ENCODE measurements around the gene STIM2. TPM values are rescaled to one million over a fixed set of nuclear protein-coding genes. Genes with fewer than 3 reads are reported as not detected.

Gene STIM2
- total and polyA plus RNA-seq, 10 donors: 26.8 to 66.6 (median 49.1) TPM

GRCh38 chr4:27003642-27004113, 143.0 kb downstream of the STIM2 start:
- H3K36me3 ChIP-seq: peaks cover 0 to 53% (median 4%) of the 10 kb centered on the region in 6 donors
- 32 to 44% (median 39%) methylated on average over 5 of the region's 5 CpGs for WGBS, 5 donors
- intact Hi-C loops (cut with DNase I; ENCODE audit: low total_unique reads): loop anchor here (10.0 kb wide), 1 partner anchor 419 kb away; the partner anchor contains the start of gene TBC1D19
- H3K4me1 ChIP-seq: peaks cover 0 to 38% (median 16%) of the 10 kb centered on the region in 6 donors
- H3K27me3 ChIP-seq (replicated peaks in 1 of 7): no peaks in the 10 kb centered on the region
- H3K27ac ChIP-seq: peak overlapping the region in 4 of 8 donors; percentile 1 to 45 (median 12)
- H3K9me3 ChIP-seq: no peaks in the 10 kb centered on the region
- DNase-seq: no peak
- no peak overlapping the region for H3K4me3 ChIP-seq
- TF ChIP-seq CTCF (IDR thresholded peaks at IDR 0.05 in 8 of 11, conservative IDR thresholded peaks at IDR 0.05 in 3 of 11) (no peak), POLR2AphosphoS5 (IDR thresholded peaks at IDR 0.05) (no peak), POLR2A (IDR thresholded peaks at IDR 0.05) (no peak)

GRCh38 chr4:27005501-27005900, 144.9 kb downstream of the STIM2 start:
- H3K27ac ChIP-seq: no peak overlapping the region
- TF ChIP-seq CTCF (IDR thresholded peaks at IDR 0.05 in 8 of 11, conservative IDR thresholded peaks at IDR 0.05 in 3 of 11): no peak
- TF ChIP-seq POLR2AphosphoS5 (IDR thresholded peaks at IDR 0.05): no peak
- TF ChIP-seq POLR2A (IDR thresholded peaks at IDR 0.05): no peak
- H3K4me1 ChIP-seq: peaks cover 0 to 46% (median 24%) of the 10 kb centered on the region in 6 donors
- no peaks in the 10 kb centered on the region for H3K9me3 ChIP-seq
- DNase-seq: no peak
- peaks cover 0 to 61% (median 7%) of the 10 kb centered on the region in 6 donors for H3K36me3 ChIP-seq
- intact Hi-C loops (cut with DNase I; ENCODE audit: low total_unique reads): loop anchor here (5.0 to 10.0 kb wide), 2 partner anchors 143 to 421 kb away; partner anchors contain the start of genes STIM2 and TBC1D19
- no peak overlapping the region for H3K4me3 ChIP-seq
- H3K27me3 ChIP-seq (replicated peaks in 1 of 7): no peaks in the 10 kb centered on the region

- no peaks in the 10 kb centered on the region for H3K27me3 ChIP-seq (replicated peaks in 1 of 7)
- intact Hi-C loops (cut with DNase I; ENCODE audit: low total_unique reads): loop anchor here (5.0 to 10.0 kb wide), 2 partner anchors 144 to 421 kb away; partner anchors contain the start of genes STIM2 and TBC1D19
- no peak overlapping the region for H3K4me3 ChIP-seq
- no peaks in the 10 kb centered on the region for H3K9me3 ChIP-seq
- WGBS, 5 donors: 78 to 87% (median 84%) methylated on average over 10 of the region's 10 CpGs
- TF ChIP-seq CTCF (IDR thresholded peaks at IDR 0.05 in 8 of 11, conservative IDR thresholded peaks at IDR 0.05 in 3 of 11) (no peak), POLR2A (IDR thresholded peaks at IDR 0.05) (no peak), POLR2AphosphoS5 (IDR thresholded peaks at IDR 0.05) (no peak)
- H3K27ac ChIP-seq: peak overlapping the region in 3 of 8 donors; percentile 2 to 11 (median 6)
- H3K36me3 ChIP-seq: peaks cover 0 to 65% (median 7%) of the 10 kb centered on the region in 6 donors
- DNase-seq: no peak
- H3K4me1 ChIP-seq: peaks cover 0 to 47% (median 25%) of the 10 kb centered on the region in 6 donors
Measured at GRCh38 chr4:27005905-27006590, 145.4 kb downstream of the STIM2 start.

- H3K4me3 ChIP-seq: no peak overlapping the region
- no peaks in the 10 kb centered on the region for H3K9me3 ChIP-seq
- TF ChIP-seq POLR2AphosphoS5 (IDR thresholded peaks at IDR 0.05): no peak
- no peak for TF ChIP-seq POLR2A (IDR thresholded peaks at IDR 0.05)
- TF ChIP-seq CTCF (IDR thresholded peaks at IDR 0.05 in 8 of 11, conservative IDR thresholded peaks at IDR 0.05 in 3 of 11): no peak
- H3K27ac ChIP-seq: peak overlapping the region in 3 of 8 donors; percentile 2 to 11 (median 6)
- intact Hi-C loops (cut with DNase I; ENCODE audit: low total_unique reads): loop anchor here (5.0 to 10.0 kb wide), 2 partner anchors 144 to 422 kb away; partner anchors contain the start of genes STIM2 and TBC1D19
- WGBS, 5 donors: 25 to 43% (median 32%) methylated on average over 2 of the region's 2 CpGs
- DNase-seq: no peak
- H3K27me3 ChIP-seq (replicated peaks in 1 of 7): no peaks in the 10 kb centered on the region
- peaks cover 0 to 47% (median 25%) of the 10 kb centered on the region in 6 donors for H3K4me1 ChIP-seq
- peaks cover 0 to 71% (median 7%) of the 10 kb centered on the region in 6 donors for H3K36me3 ChIP-seq
Measured at GRCh38 chr4:27006646-27007045, 146.0 kb downstream of the STIM2 start.

Measured in spleen (tissue), 11 donors.